Renal cortex interstitium (tissue), 15 donors: ENCODE results near the gene SEC14L6. TPM values are rescaled to one million over a fixed set of nuclear protein-coding genes. Genes with fewer than 3 reads are reported as not detected.
"Not testable (repeated sequence)": the region's sequence is repeated elsewhere in the genome, so short reads cannot be mapped to it uniquely, and the experiment has no call there.

Experiments used
- DNase-seq, 11 donors: peaks; one replicate each; pipeline ENCODE4 v3.0.0-alpha.2; 2013; ENCODE audit warnings: low read depth in 9 of 11, low spot score in 4 of 11; ENCODE audit errors: extremely low read depth in 1 of 11
- long read RNA-seq, 16 experiments: transcript quantifications; one replicate each; lab custom pipeline, GENCODE V29; 2026
- polyA plus RNA-seq, 3 donors: library from polyadenylated mRNA; unstranded; fragments of 120-200 nt; gene quantifications; one replicate each; pipeline ENCODE4 v1.2.1, GENCODE V29; 2013; ENCODE audit not compliant: insufficient read length in 3 of 3

SEC14L6 gene
- 10 to 100 TPM in 1 of 3 donors, 1 to 10 TPM in 2; 9.0 to 14.5 (median 9.0) TPM for polyA plus RNA-seq
- long read RNA-seq, donor 1: 0 reads
- long read RNA-seq, donor 2: 0 reads
- long read RNA-seq, donor 3: 0 reads
- long read RNA-seq, donor 4: 0 reads
- long read RNA-seq, donor 5: 0 reads
- long read RNA-seq, donor 6: 0 reads
- long read RNA-seq, donor 7: 0 reads
- long read RNA-seq, donor 8: 0 reads
- long read RNA-seq, donor 9: 0 reads
- long read RNA-seq, donor 10: 0 reads
- long read RNA-seq, donor 11: 0 reads
- long read RNA-seq, donor 12: 0 reads
- long read RNA-seq, donor 13: 0 reads
- long read RNA-seq, donor 14: 0 reads
- long read RNA-seq, donor 15: 0 reads
- long read RNA-seq, donor 16: 0 reads

GRCh38 chr22:30546616-30547015, at the start of gene SEC14L6:
Gene SEC14L6, minus strand, starts transcription at chr22:30546741. Its CDS starts 59 bp downstream, at chr22:30546682.
- no peak for DNase-seq

GRCh38 chr22:30596199-30596598, 49.7 kb upstream of the SEC14L6 start:
- no peak for DNase-seq

GRCh38 chr22:30592360-30592713, 45.8 kb upstream of the SEC14L6 start:
- not testable (repeated sequence) for DNase-seq

- peak; percentile 97 to 99 (median 98) for DNase-seq
These were observed 45.2 kb upstream of the SEC14L6 start, which contains the start of gene PES1 for GRCh38 chr22:30591588-30592359. Gene PES1, minus strand, starts transcription at chr22:30591910. Its CDS starts 77 bp downstream, at chr22:30591833.

- DNase-seq: no peak
These were observed 44.6 kb upstream of the SEC14L6 start for GRCh38 chr22:30591191-30591587.

- no peak for DNase-seq
These were observed 39.9 kb upstream of the SEC14L6 start for GRCh38 chr22:30586414-30586813.

- no peak for DNase-seq
These were observed 37.9 kb upstream of the SEC14L6 start for GRCh38 chr22:30584441-30584840.

- no peak for DNase-seq
These were observed 36.4 kb upstream of the SEC14L6 start for GRCh38 chr22:30582788-30583545.

GRCh38 chr22:30582051-30582450, 35.5 kb upstream of the SEC14L6 start:
- no peak for DNase-seq

- DNase-seq: no peak
These were observed 34.4 kb upstream of the SEC14L6 start for GRCh38 chr22:30580896-30581295.

GRCh38 chr22:30578481-30578880, 31.9 kb upstream of the SEC14L6 start:
- no peak for DNase-seq

- DNase-seq: no peak
These were observed 29.3 kb upstream of the SEC14L6 start for GRCh38 chr22:30575859-30576258.

- DNase-seq: no peak
These were observed 28.6 kb upstream of the SEC14L6 start for GRCh38 chr22:30574997-30575671.

- no peak for DNase-seq
These were observed 27.8 kb upstream of the SEC14L6 start, which contains the start of gene GAL3ST1 for GRCh38 chr22:30574095-30574981. Gene GAL3ST1, minus strand, starts transcription at chr22:30574665. Its CDS starts 17,273 bp downstream, at chr22:30557392.

- no peak for DNase-seq
These were observed 27.1 kb upstream of the SEC14L6 start for GRCh38 chr22:30573594-30574094.

- no peak for DNase-seq
These were observed 26.5 kb upstream of the SEC14L6 start for GRCh38 chr22:30572840-30573593.

- DNase-seq: no peak
These were observed 25.7 kb upstream of the SEC14L6 start for GRCh38 chr22:30572210-30572609.
